ENCODE results near the gene CCDC12.

DNA sequence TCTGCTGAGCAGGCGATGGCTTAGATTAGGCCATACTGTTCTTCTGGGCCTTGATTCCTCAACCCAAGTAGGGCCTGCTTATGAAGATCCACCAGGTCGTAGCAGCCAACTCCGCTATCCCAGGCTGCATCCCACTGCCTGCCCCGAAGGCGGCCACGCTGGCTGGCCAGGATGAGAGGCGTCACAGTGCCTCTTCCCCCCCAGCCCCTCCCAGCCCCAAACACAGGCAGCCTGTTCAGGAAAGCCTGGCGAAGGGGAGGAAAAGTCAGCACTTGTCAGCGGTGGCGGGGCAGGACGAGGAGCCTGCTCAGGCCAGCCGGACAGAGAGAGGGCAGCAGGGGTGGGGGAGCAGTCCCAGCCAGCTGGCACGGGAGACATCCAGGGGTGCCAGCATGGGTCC, 87.8 kb downstream of the CCDC12 start:
- TF ChIP-seq, protein P1, sequence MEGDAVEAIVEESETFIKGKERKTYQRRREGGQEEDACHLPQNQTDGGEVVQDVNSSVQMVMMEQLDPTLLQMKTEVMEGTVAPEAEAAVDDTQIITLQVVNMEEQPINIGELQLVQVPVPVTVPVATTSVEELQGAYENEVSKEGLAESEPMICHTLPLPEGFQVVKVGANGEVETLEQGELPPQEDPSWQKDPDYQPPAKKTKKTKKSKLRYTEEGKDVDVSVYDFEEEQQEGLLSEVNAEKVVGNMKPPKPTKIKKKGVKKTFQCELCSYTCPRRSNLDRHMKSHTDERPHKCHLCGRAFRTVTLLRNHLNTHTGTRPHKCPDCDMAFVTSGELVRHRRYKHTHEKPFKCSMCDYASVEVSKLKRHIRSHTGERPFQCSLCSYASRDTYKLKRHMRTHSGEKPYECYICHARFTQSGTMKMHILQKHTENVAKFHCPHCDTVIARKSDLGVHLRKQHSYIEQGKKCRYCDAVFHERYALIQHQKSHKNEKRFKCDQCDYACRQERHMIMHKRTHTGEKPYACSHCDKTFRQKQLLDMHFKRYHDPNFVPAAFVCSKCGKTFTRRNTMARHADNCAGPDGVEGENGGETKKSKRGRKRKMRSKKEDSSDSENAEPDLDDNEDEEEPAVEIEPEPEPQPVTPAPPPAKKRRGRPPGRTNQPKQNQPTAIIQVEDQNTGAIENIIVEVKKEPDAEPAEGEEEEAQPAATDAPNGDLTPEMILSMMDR (IDR thresholded peaks at IDR 0.05) = no peak
- no peak for TF ChIP-seq POLR2A (IDR thresholded peaks at IDR 0.05)
